DMS 273 treated with DMSO at 0.1 percent for 48 hours (cell line): Measurements from ENCODE around the gene MAPKAPK2.

Experiments used
- DNase-seq: peaks from one replicate; lab custom pipeline; 2025; lab: John Stamatoyannopoulos, UW

The MAPKAPK2 gene

GRCh38 chr1:206683313-206683712 is 1.4 kb upstream of the MAPKAPK2 start:
- no peak for DNase-seq

DNA sequence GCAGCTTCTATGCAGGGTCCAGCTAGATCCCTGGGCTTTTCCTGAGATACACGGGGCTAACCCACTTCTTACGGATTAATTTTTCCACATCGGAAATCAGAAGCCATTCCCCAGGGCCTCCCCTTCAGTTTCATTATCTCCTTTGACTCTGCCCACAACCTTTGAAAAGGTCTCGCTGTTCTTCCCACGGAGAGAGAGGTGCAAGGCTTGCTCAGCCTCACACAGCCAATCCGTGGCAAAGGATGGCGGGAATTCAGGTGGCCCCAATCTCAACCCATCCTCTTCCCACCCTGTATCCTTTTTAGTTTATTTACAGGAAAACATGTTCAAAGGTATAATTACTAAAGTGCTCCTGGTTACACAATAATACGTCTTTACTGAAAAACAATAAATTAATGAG is 702 bp upstream of the MAPKAPK2 start:
- no peak for DNase-seq

GRCh38 chr1:206685334-206685768 is 646 bp downstream of the MAPKAPK2 start:
- DNase-seq, result no peak

DNA sequence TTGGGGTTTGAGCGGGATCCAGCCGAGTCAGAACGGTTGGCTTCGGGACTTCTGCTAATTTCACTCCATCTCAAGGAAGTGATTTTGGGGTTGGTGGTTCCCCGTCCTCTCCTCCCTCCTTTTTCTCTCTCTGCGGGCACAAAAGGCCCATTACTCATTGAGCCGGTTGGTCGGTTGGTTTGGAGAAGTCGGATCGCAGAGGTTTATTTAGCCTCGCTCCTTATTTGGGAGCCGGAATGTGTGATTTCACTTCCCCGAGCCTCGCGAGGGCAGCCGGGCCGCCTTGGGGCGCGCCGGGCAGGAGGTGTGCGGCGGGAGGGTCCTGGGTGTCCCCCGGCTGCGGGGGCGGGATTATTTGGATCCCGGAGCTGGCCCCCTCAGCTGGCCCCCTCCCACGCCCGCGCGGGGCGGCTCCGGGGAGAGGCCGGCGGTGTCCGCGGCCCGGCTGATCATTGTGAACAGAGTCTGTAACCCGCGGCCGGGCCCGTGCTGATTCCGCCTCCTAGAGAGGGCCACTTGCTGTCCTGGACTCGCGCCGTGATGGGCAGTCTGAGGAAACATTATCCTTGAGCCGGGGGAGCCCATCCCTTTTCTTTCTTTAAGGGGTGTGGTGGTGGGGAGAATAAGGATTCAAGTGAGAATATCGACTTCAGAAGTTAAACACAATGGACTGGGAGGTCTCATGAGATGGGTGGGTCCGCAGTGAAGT is 1.2 kb downstream of the MAPKAPK2 start:
- DNase-seq, result no peak

DNA sequence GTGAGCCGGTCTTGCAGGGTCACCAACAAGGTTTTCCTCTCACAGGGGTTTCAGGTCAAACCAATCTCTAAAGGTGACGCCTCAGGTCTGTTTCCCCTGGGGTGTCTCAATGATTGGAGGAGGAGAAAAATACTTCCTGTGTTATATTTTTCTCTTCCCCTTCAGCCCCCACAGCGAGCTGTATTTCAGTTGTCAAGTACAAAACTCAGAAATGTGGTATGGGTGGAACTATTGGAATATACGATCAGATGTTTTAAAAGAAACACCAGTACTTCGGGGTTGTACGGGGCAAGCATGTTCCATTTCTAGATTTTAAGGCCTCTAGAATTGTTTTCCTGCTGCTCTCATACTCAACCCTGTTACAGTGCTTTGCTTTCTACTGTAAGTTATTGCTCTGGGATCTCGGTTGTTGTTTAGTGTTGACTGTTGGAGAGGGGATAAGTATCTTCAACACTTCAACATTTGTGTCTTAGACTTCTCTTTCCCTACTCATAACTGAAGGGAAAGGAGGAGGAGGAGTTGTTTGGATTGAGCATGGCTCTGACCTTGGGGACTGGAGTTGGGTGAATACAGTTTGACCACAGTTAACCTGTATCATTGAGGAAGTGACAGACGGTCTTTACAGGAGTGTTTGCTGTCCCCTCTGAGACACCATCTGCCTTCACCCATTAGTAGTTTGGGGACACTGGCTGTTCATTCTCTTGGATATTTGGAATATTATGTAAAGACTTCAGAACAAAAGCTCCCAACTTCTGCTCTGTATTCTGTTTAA is 2.0 kb downstream of the MAPKAPK2 start:
- DNase-seq, result no peak

DNA sequence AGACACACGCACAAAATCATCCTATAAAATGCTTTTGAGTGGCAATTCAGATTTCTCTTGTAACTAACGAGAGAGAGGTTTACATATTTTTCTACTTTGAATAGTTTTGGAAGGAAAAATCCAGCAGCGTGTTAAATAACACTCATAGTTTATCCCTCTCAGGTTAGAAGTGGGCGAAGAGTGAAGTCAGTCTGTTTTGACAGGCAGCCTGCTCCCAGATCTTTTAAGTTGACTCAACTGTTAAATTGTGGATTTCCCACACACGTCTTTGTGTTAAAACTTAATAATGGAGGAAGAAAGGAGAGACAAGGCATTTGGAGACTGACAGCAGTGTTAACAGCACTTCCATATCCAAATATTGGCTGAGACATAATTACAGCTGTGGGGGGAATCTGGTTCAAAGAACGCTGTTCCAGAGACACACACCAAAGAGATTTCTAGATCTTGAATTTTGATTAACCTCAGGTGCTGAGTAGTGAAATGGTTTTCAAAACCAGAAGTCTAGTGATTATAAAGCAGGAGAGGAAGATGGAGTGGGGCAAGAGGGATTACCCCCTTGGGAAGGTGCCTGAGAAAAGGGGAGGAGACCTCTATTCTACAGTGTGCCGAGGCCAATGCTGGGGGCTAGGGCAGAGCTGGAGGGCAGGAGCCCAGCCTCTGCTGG is 2.7 kb downstream of the MAPKAPK2 start:
- DNase-seq, result no peak

DNA sequence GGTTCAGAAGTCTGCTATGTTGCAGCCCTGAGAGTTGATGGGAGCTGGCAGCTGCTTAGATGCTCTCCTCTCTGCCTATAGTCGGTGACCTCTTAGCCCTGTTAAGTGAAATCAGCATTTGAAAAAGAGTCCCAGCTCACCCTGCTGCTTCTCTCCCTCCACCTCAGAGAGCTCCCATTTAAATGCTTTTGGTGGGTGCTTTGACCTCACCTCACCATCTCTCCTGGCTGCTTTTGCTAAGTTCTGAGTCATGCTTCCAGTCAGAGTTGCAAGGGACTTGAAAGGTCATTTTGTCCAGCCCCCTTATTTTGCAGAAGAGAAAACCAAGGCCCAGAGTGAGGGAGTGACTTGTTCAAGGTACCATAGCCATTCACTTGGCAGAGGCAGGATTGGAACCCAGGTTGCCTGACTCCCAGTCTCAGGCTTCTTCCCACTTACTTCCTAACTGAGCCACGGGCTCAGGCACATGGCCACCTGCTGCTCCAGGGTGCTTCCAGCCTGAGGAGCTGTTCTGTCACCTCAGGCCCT is 3.3 kb downstream of the MAPKAPK2 start:
- no peak for DNase-seq

GRCh38 chr1:206690516-206690915 is 5.8 kb downstream of the MAPKAPK2 start:
- DNase-seq, result no peak

GRCh38 chr1:206691604-206692003 is 6.9 kb downstream of the MAPKAPK2 start:
- no peak for DNase-seq

DNA sequence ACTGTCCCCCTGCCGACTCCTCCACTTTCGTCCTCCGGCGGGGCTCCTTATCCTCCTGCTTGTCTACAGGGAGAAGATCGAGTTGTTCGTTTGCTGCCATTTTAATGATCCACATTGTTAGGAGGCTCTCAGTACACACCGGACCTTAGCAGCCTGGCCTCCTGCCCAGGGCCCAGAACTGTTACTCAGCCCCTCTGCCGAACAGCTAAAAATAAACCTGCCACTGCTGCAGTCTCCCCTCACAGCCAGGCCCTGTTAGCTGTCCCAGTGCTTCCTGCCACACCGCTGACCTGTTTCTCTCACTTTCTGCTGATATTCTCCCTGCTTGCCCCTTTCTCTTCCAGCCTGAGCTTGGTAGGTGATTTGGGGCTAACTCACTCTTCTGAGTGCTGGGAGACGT is 8.3 kb downstream of the MAPKAPK2 start:
- no peak for DNase-seq

DNA sequence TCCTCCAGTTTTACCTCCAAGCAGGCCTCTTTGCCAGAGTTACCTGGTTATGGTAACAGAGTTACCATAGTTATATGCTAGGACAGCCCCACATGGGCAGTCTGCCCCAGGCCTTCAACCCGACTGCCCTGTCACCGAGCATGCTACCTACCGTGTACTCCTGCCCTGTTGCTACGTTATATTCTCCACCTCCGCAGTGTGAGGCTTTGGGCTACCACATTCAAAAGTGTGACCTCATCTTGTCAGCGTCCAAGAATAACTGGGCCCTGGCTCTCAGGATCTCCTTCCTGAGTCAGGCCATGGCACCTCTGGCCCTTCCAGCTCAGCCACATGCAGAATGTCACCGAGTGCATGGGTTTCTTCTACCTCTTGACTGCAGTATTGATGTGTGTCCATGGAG is 8.9 kb downstream of the MAPKAPK2 start:
- DNase-seq, result no peak

DNA sequence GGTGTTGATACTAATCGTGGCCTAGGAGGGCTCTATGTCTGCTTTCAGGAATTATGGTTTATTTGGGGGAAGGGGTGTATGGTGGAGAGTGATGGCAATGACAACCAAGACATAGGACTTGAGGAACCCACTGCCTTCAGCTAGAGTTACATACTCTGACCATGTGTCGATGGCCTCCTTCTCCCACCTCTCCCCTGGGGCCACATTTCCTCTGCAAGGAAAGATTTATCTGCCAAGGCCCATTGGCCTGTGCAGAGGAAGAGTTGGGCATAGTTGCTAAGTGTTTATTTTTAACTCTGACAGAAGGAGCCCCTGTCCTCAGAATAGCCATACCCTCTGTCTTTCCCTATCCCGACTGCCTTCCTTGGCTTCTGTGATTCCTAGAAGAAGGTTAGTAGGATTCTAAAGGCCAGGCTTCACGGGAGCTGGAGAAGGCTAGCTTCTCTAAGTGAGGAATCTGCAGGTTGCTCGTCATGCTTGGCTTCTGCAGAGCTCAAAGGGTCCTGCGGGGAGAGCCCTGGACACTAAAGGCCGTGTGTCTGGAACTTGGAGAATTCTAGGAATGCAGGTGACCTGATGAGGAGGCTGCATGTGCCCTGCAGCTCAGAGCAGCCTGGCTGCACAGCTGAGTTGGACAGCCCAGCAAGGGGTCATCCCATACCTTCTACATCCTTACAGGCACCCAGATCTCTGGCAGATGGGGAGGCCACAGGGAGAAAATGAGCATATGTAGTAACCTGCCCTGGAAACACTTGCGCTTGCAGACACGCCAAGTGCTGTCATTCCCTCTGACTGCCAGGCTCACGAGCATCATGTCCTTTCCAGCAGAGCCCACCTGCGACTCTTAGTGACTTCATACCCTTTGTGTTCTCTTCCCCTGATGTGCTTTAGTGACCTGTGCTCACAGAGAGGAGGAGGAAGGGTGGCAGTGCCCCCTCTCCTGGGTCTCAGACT is 9.7 kb downstream of the MAPKAPK2 start:
- no peak for DNase-seq

GRCh38 chr1:206695733-206696132 is 11.0 kb downstream of the MAPKAPK2 start:
- no peak for DNase-seq

- DNase-seq, result no peak
These were observed 12.3 kb downstream of the MAPKAPK2 start for GRCh38 chr1:206696812-206697585.

- DNase-seq, result no peak
These were observed 13.3 kb downstream of the MAPKAPK2 start for GRCh38 chr1:206698011-206698410.

DNA sequence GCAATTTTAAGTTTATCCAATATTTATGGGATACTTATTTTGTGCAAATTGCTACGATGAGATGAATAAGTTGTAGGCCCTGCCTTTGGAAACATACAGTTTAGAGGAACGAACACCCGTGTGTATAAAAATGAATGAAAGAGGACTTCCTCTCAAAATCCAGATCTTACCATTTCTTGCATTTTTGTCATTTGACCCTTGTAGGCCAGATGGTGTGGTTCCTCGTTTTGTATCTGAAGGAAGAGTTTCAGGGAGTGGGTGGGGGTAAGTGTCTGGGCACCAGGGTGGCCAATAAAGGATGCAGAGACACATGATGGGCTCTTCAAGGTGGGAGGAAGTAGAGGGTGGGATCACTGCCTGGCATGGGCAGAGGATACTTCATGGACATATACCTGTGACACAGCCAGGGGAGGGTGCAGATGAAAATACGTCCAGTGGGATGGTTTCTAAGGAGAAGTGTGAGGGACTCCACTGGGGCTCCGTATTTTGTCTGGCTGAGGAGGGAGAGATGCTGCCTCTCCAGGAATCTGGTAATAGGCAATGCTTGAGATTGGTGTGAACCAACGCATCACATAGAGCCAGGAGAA is 14.4 kb downstream of the MAPKAPK2 start:
- DNase-seq, result no peak

- DNase-seq, result no peak
These were observed 14.9 kb downstream of the MAPKAPK2 start for GRCh38 chr1:206699626-206700025.

DNA sequence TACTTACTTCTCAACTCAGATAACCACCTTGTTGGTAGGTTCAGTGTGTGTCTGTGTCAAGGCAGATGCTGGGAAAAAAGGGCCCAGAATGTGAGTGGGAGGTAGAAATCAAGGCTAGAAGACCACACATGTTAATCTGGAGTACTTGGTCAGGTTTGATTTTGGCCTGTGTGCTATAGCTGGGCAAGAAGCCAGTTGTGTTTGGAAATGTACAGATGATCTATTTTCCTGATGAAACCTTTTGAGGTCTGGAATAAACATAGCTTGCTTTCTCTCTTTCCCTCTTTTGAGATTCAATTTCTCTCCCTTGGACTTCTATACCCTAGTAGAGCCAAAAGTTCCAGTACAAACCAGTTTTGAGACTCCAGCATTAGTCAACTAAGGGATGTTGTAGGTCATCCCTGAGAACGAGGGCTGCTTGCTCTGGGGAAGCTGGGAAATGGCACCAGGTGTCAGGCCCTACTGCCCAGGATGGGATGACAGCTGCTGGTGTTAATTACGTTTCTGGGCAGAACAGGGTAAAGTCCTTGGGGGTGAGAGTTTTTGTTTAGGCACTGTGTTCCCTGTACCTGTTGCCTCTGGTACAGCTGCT is 15.8 kb downstream of the MAPKAPK2 start:
- peak; percentile 90 for DNase-seq

DNA sequence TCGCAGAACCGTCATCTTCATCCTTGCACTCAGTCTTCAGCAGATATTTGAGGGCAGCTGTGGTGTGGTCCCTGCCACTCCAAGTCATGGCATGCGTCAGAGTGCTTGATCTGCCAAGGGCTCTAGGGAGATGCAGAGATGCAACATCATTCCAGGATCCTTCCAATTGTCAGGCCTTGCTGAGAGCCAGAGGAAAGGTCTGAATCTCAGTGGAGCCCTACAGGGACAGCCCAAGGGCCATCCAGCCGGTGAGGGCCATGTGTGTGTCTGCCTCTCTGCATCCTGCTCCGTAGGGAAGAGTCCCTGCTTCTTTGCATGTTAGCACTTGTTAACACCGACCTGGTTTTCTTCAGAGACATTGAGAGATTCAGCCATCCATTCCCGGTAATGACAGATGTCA is 17.6 kb downstream of the MAPKAPK2 start:
- DNase-seq, result no peak

GRCh38 chr1:206702803-206703202 is 18.1 kb downstream of the MAPKAPK2 start:
- DNase-seq, result no peak
